ENCODE measurements around the gene KRT72. TPM values are rescaled to one million over a fixed set of nuclear protein-coding genes. Genes with fewer than 3 reads are reported as not detected.

KRT72 gene
- total RNA-seq = under 1 TPM in 1 of 8 experiments, not detected in 7; 0.21 TPM

- no peak within 1 kb of the TSS for H3K27ac ChIP-seq
- no peak within 1 kb of the TSS for H3K4me3 ChIP-seq
- 35 to 93% (median 76%) methylated on average over 2 to 37 of the region's 48 CpGs; no CpG with 5 or more reads in 3 of the 10 experiments for WGBS, 10 experiments
- in situ Hi-C loops (cut with MboI; ENCODE audit: low pct_unique_long_range_greater_than_20kb in 2 of 9, low sequenced_read_pairs in 9 of 9, unreplicated experiment in 9 of 9) = no loop called here
- H3K4me1 ChIP-seq (replicated peaks in 1 of 2) = no peaks in the 10 kb centered on the region
- no peak for ATAC-seq (replicated peaks in 6 of 8)
Observed at GRCh38 chr12:52600941-52601481, at the start of gene KRT72. Gene KRT72 (minus strand): TSS chr12:52601463. CDS start chr12:52601452, 11 bp downstream.

- no peak overlapping the region for H3K4me3 ChIP-seq
- in situ Hi-C loops (cut with MboI; ENCODE audit: low pct_unique_long_range_greater_than_20kb in 2 of 9, low sequenced_read_pairs in 9 of 9, unreplicated experiment in 9 of 9) = loop anchor here in 1 of 9 experiments (25.0 kb wide), 1 partner anchor 212 kb away; no protein-coding TSS in a partner anchor
- 0 to 84% (median 67%) methylated on average over 1 to 7 of the region's 12 CpGs; no CpG with 5 or more reads in 2 of the 10 experiments for WGBS, 10 experiments
- H3K4me1 ChIP-seq (replicated peaks in 1 of 2) = no peaks in the 10 kb centered on the region
- no peak overlapping the region for H3K27ac ChIP-seq
- peak in 2 of 8 experiments; percentile 46 to 56 for ATAC-seq (replicated peaks in 6 of 8)
Observed at GRCh38 chr12:52650520-52651081, 49.3 kb upstream of the KRT72 start.

- in situ Hi-C loops (cut with MboI; ENCODE audit: low pct_unique_long_range_greater_than_20kb in 2 of 9, low sequenced_read_pairs in 9 of 9, unreplicated experiment in 9 of 9) = no loop called here
- H3K4me1 ChIP-seq (replicated peaks in 1 of 2) = no peaks in the 10 kb centered on the region
- no peak for ATAC-seq (replicated peaks in 6 of 8)
- no peak overlapping the region for H3K4me3 ChIP-seq
- H3K27ac ChIP-seq = no peak overlapping the region
- 7 to 75% (median 37%) methylated on average over 1 to 4 of the region's 6 CpGs; no CpG with 5 or more reads in 2 of the 10 experiments for WGBS, 10 experiments
Observed at GRCh38 chr12:52649066-52649465, 47.8 kb upstream of the KRT72 start.

GRCh38 chr12:52648012-52648550 is 46.8 kb upstream of the KRT72 start:
- no peaks in the 10 kb centered on the region for H3K4me1 ChIP-seq (replicated peaks in 1 of 2)
- H3K27ac ChIP-seq = no peak overlapping the region
- no peak overlapping the region for H3K4me3 ChIP-seq
- WGBS, 10 experiments = 82 to 97% (median 87%) methylated on average over 4 to 8 of the region's 8 CpGs; no CpG with 5 or more reads in 5 of the 10 experiments
- in situ Hi-C loops (cut with MboI; ENCODE audit: low pct_unique_long_range_greater_than_20kb in 2 of 9, low sequenced_read_pairs in 9 of 9, unreplicated experiment in 9 of 9) = no loop called here
- no peak for ATAC-seq (replicated peaks in 6 of 8)

GRCh38 chr12:52647601-52648000 is 46.3 kb upstream of the KRT72 start:
- WGBS, 10 experiments = 73 to 100% (median 82%) methylated on average over 1 to 9 of the region's 9 CpGs; no CpG with 5 or more reads in 1 of the 10 experiments
- in situ Hi-C loops (cut with MboI; ENCODE audit: low pct_unique_long_range_greater_than_20kb in 2 of 9, low sequenced_read_pairs in 9 of 9, unreplicated experiment in 9 of 9) = no loop called here
- Histone ChIP-seq H3K4me3 (no peak overlapping the region), H3K27ac (no peak overlapping the region), H3K4me1 (replicated peaks in 1 of 2) (no peaks in the 10 kb centered on the region)
- ATAC-seq (replicated peaks in 6 of 8) = no peak

- H3K4me1 ChIP-seq (replicated peaks in 1 of 2) = no peaks in the 10 kb centered on the region
- no peak overlapping the region for H3K4me3 ChIP-seq
- in situ Hi-C loops (cut with MboI; ENCODE audit: low pct_unique_long_range_greater_than_20kb in 2 of 9, low sequenced_read_pairs in 9 of 9, unreplicated experiment in 9 of 9) = no loop called here
- 60 to 65% methylated on average over 1 to 4 of the region's 12 CpGs; no CpG with 5 or more reads in 8 of the 10 experiments for WGBS, 10 experiments
- no peak for ATAC-seq (replicated peaks in 6 of 8)
- no peak overlapping the region for H3K27ac ChIP-seq
Observed at GRCh38 chr12:52646613-52647012, 45.4 kb upstream of the KRT72 start.

- H3K4me1 ChIP-seq (replicated peaks in 1 of 2) = no peaks in the 10 kb centered on the region
- in situ Hi-C loops (cut with MboI; ENCODE audit: low pct_unique_long_range_greater_than_20kb in 2 of 9, low sequenced_read_pairs in 9 of 9, unreplicated experiment in 9 of 9) = no loop called here
- WGBS, 10 experiments = 50 to 80% (median 74%) methylated on average over 1 to 3 of the region's 4 CpGs; no CpG with 5 or more reads in 5 of the 10 experiments
Observed at GRCh38 chr12:52645982-52646381, 44.7 kb upstream of the KRT72 start.

GRCh38 chr12:52645120-52645761 is 44.0 kb upstream of the KRT72 start:
- H3K4me1 ChIP-seq (replicated peaks in 1 of 2) = no peaks in the 10 kb centered on the region
- in situ Hi-C loops (cut with MboI; ENCODE audit: low pct_unique_long_range_greater_than_20kb in 2 of 9, low sequenced_read_pairs in 9 of 9, unreplicated experiment in 9 of 9) = no loop called here
- ATAC-seq (replicated peaks in 6 of 8) = peak in 2 of 8 experiments; percentile 55 to 74
- H3K27ac ChIP-seq = no peak overlapping the region
- 0 to 83% (median 50%) methylated on average over 1 to 7 of the region's 7 CpGs; no CpG with 5 or more reads in 2 of the 10 experiments for WGBS, 10 experiments
- H3K4me3 ChIP-seq = no peak overlapping the region

More at GRCh38 chr12:52645982-52646381, 44.7 kb upstream of the KRT72 start:
- Histone ChIP-seq H3K4me3 (no peak overlapping the region), H3K27ac (no peak overlapping the region)
- ATAC-seq (replicated peaks in 6 of 8) = peak in 2 of 8 experiments; percentile 23 to 30

- in situ Hi-C loops (cut with MboI; ENCODE audit: low pct_unique_long_range_greater_than_20kb in 2 of 9, low sequenced_read_pairs in 9 of 9, unreplicated experiment in 9 of 9) = no loop called here
- WGBS, 10 experiments = 20 to 100% (median 60%) methylated on average over 1 to 4 of the region's 6 CpGs; no CpG with 5 or more reads in 4 of the 10 experiments
- no peak overlapping the region for H3K4me3 ChIP-seq
- no peaks in the 10 kb centered on the region for H3K4me1 ChIP-seq (replicated peaks in 1 of 2)
- ATAC-seq (replicated peaks in 6 of 8) = no peak
- no peak overlapping the region for H3K27ac ChIP-seq
Observed at GRCh38 chr12:52644078-52644415, 42.8 kb upstream of the KRT72 start.

- no peaks in the 10 kb centered on the region for H3K4me1 ChIP-seq (replicated peaks in 1 of 2)
- in situ Hi-C loops (cut with MboI; ENCODE audit: low pct_unique_long_range_greater_than_20kb in 2 of 9, low sequenced_read_pairs in 9 of 9, unreplicated experiment in 9 of 9) = no loop called here
- no peak overlapping the region for H3K27ac ChIP-seq
- ATAC-seq (replicated peaks in 6 of 8) = no peak
- 20 to 65% (median 45%) methylated on average over 1 to 7 of the region's 10 CpGs; no CpG with 5 or more reads in 2 of the 10 experiments for WGBS, 10 experiments
- H3K4me3 ChIP-seq = no peak overlapping the region
Observed at GRCh38 chr12:52643233-52644077, 42.2 kb upstream of the KRT72 start.

- 0 to 80% (median 50%) methylated on average over 1 to 4 of the region's 4 CpGs; no CpG with 5 or more reads in 3 of the 10 experiments for WGBS, 10 experiments
- ATAC-seq (replicated peaks in 6 of 8) = peak in 2 of 8 experiments; percentile 66 to 73
Observed at GRCh38 chr12:52641468-52641867, 40.2 kb upstream of the KRT72 start.

GRCh38 chr12:52637299-52637698 is 36.0 kb upstream of the KRT72 start:
- H3K4me3 ChIP-seq = no peak overlapping the region
- 0 to 67% (median 35%) methylated on average over 1 to 4 of the region's 4 CpGs; no CpG with 5 or more reads in 1 of the 10 experiments for WGBS, 10 experiments
- ATAC-seq (replicated peaks in 6 of 8) = no peak
- H3K27ac ChIP-seq = no peak overlapping the region
- no peaks in the 10 kb centered on the region for H3K4me1 ChIP-seq (replicated peaks in 1 of 2)
- in situ Hi-C loops (cut with MboI; ENCODE audit: low pct_unique_long_range_greater_than_20kb in 2 of 9, low sequenced_read_pairs in 9 of 9, unreplicated experiment in 9 of 9) = no loop called here

More at GRCh38 chr12:52641468-52641867, 40.2 kb upstream of the KRT72 start:
- Histone ChIP-seq H3K4me1 (replicated peaks in 1 of 2) (no peaks in the 10 kb centered on the region), H3K27ac (no peak overlapping the region), H3K4me3 (no peak overlapping the region)
- in situ Hi-C loops (cut with MboI; ENCODE audit: low pct_unique_long_range_greater_than_20kb in 2 of 9, low sequenced_read_pairs in 9 of 9, unreplicated experiment in 9 of 9) = no loop called here
